Mesendoderm (in vitro differentiated cells): ENCODE data around the gene CD86.

Experiments
- DNase-seq: peaks from one replicate; pipeline ENCODE4 v3.0.0; 2013
- H2AK5ac ChIP-seq: 2 replicates; pipeline ENCODE4 v1.6.1; 2013; ENCODE audit warnings: low read length, inconsistent platforms
- H2BK120ac ChIP-seq: 2 replicates; pipeline ENCODE4 v1.6.1; 2013; ENCODE audit warnings: low read depth, mild to moderate bottlenecking, low read length, moderate library complexity, mixed read lengths
- H2BK15ac ChIP-seq: replicated peaks from 2 replicates; pipeline ENCODE4 v1.6.1; 2013; ENCODE audit warnings: low read depth, mild to moderate bottlenecking, moderate library complexity
- H2BK5ac ChIP-seq: 2 replicates; pipeline ENCODE4 v1.6.1; 2013; ENCODE audit warnings: low read length, inconsistent platforms
- H3K18ac ChIP-seq: 2 replicates; pipeline ENCODE4 v1.6.1; 2013; ENCODE audit warnings: mild to moderate bottlenecking, low read length, mixed read lengths
- H3K23ac ChIP-seq: one replicate; pipeline ENCODE4 v1.6.1; 2013; ENCODE audit warnings: low read length
- H3K27ac ChIP-seq: 2 replicates; pipeline ENCODE4 v1.5.1; 2013; ENCODE audit warnings: low read depth, mild to moderate bottlenecking, inconsistent platforms, low read length, moderate library complexity
- H3K27me3 ChIP-seq: 2 replicates; pipeline ENCODE4 v1.6.1; 2013; ENCODE audit warnings: low read length, control low read depth, mild to moderate bottlenecking, inconsistent platforms; ENCODE audit not compliant: insufficient read depth, poor library complexity
- H3K36me3 ChIP-seq: 2 replicates; pipeline ENCODE4 v1.6.1; 2013; ENCODE audit warnings: low read length, inconsistent platforms; ENCODE audit not compliant: control insufficient read depth, insufficient read depth
- H3K4ac ChIP-seq: one replicate; pipeline ENCODE4 v1.6.1; 2013; ENCODE audit warnings: low read depth, mild to moderate bottlenecking, low read length, moderate library complexity
- H3K4me1 ChIP-seq: 2 replicates; pipeline ENCODE4 v1.6.1; 2013; ENCODE audit warnings: low read depth, low read length, inconsistent platforms; ENCODE audit not compliant: control insufficient read depth
- H3K4me2 ChIP-seq: 2 replicates; pipeline ENCODE4 v1.6.1; 2013; ENCODE audit warnings: low read length
- H3K4me3 ChIP-seq: 2 replicates; pipeline ENCODE4 v1.5.1; 2013; ENCODE audit warnings: mild to moderate bottlenecking, low read length
- H3K56ac ChIP-seq: one replicate; pipeline ENCODE4 v1.6.1; 2013; ENCODE audit warnings: low read length
- H3K79me1 ChIP-seq: 2 replicates; pipeline ENCODE4 v1.6.1; 2013; ENCODE audit warnings: low read length, inconsistent platforms
- H3K79me2 ChIP-seq: 2 replicates; pipeline ENCODE4 v1.6.1; 2013; ENCODE audit warnings: mild to moderate bottlenecking, low read length; ENCODE audit not compliant: control insufficient read depth, insufficient read depth
- H3K9ac ChIP-seq: 2 replicates; pipeline ENCODE4 v1.6.1; 2013; ENCODE audit warnings: low read length, inconsistent platforms
- H4K5ac ChIP-seq: one replicate; pipeline ENCODE4 v1.6.1; 2013; ENCODE audit warnings: low read length
- H4K8ac ChIP-seq: one replicate; pipeline ENCODE4 v1.6.1; 2013; ENCODE audit warnings: low read depth, mild to moderate bottlenecking, control low read depth, low read length, moderate library complexity
- WGBS: extraction: QIAGEN DNeasy Blood & Tissue Kit; methylation state at CpG from one replicate; pipeline ENCODE4 v1.1.7; 2013; ENCODE audit warnings: low lambda C conversion rate, missing lambda C conversion rate; ENCODE audit not compliant: insufficient coverage; ENCODE audit errors: extremely low coverage; 5-methylcytosine and 5-hydroxymethylcytosine counted together

Gene CD86

DNA sequence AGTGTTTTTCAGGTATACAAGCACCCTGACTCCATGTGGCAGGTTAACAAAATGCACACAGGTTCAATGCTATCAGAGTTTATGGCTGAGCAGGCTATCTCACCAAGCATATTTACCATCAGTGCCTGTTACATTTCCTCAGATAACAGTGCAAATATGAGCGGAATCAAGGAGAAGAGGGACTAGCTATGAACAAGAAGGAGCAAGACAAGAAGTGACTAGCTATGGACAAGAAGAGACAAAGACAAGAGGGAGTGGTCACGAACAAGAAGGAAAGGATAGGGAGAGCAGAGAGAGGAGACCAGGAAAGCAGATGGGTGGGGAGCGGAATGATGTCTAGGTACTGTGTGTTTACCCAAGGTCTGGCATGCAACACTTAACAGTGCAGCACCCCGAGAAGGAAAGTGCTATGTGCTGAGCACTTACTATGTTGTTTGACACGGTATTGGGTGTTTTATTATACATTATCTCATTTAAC is 41.7 kb upstream of the CD86 start:
- Histone ChIP-seq H2BK15ac (no peak overlapping the region), H3K4ac (no peak overlapping the region), H3K79me2 (no peaks in the 10 kb centered on the region), H3K4me1 (peaks cover 17% of the 10 kb centered on the region), H4K8ac (no peak overlapping the region), H2BK5ac (no peak overlapping the region), H3K18ac (no peak overlapping the region), H3K4me2 (no peak overlapping the region), H3K27me3 (no peaks in the 10 kb centered on the region), H3K56ac (peak overlapping the region; percentile 18), H3K4me3 (no peak overlapping the region), H2BK120ac (no peak overlapping the region), H3K27ac (no peak overlapping the region), H2AK5ac (no peak overlapping the region), H3K23ac (no peak overlapping the region), H3K79me1 (no peaks in the 10 kb centered on the region), H3K36me3 (no peaks in the 10 kb centered on the region), H3K9ac (no peak overlapping the region), H4K5ac (no peak overlapping the region)
- no peak for DNase-seq
- WGBS, result no CpG with 5 or more reads among the region's 5 CpGs

DNA sequence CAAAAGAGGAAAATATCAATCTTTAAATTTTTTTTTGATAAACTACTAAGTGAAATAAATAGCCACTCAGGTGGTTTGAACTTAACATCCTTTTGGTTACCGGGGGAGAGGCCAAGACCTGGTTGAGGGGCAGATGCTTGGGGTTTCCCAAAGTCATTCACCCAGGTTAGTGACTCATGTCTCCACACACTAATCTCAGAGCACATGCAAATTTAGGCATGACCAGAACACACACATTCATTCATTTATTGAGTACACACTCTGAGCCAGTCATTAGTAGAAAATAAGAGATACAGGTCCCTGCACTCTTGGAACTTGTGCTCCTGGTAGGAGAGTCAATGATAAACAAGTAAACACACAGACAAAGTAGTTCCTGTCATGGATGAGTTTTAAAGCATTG is 40.4 kb upstream of the CD86 start:
- no peak overlapping the region for H4K8ac ChIP-seq
- no peak overlapping the region for H2BK120ac ChIP-seq
- peaks cover 15% of the 10 kb centered on the region for H3K4me1 ChIP-seq
- H3K27me3 ChIP-seq, result no peaks in the 10 kb centered on the region
- no peak overlapping the region for H3K4me3 ChIP-seq
- no CpG with 5 or more reads among the region's 1 CpG for WGBS
- no peak overlapping the region for H2BK5ac ChIP-seq
- no peak overlapping the region for H4K5ac ChIP-seq
- H2BK15ac ChIP-seq, result no peak overlapping the region
- H3K18ac ChIP-seq, result no peak overlapping the region
- no peak overlapping the region for H3K4ac ChIP-seq
- H3K27ac ChIP-seq, result no peak overlapping the region
- no peaks in the 10 kb centered on the region for H3K36me3 ChIP-seq
- no peak overlapping the region for H3K9ac ChIP-seq
- no peak overlapping the region for H2AK5ac ChIP-seq
- no peak overlapping the region for H3K56ac ChIP-seq
- H3K23ac ChIP-seq, result no peak overlapping the region
- DNase-seq, result no peak
- H3K79me1 ChIP-seq, result no peaks in the 10 kb centered on the region
- no peaks in the 10 kb centered on the region for H3K79me2 ChIP-seq
- H3K4me2 ChIP-seq, result no peak overlapping the region

DNA sequence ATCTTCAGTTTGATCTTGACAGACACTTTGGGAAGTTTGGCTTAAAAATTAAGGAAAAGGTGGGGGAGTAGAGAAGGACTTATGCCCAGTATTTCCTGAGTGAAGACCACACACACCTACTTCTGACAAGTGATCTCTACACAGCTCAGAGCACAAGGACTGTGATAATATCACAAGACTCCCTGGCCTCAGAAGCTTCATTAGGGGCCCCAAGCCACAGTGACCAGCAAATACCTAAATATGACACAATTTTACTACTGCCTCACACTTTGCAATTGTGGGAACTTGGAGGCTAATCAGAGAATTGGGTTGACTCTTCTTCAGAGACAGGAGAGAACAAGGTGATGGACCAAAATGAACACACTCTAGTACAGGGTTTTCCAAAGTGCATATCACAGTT is 35.7 kb upstream of the CD86 start:
- Histone ChIP-seq H3K56ac (no peak overlapping the region), H3K9ac (no peak overlapping the region)
- DNase-seq, result no peak

GRCh38 chr3:122021037-122021436 is 34.1 kb upstream of the CD86 start:
- no peak overlapping the region for H2AK5ac ChIP-seq

More for the DNA sequence above, 35.7 kb upstream of the CD86 start:
- H4K5ac ChIP-seq, result no peak overlapping the region
- H3K79me2 ChIP-seq, result no peaks in the 10 kb centered on the region
- H3K4me1 ChIP-seq, result no peaks in the 10 kb centered on the region
- no peak overlapping the region for H3K23ac ChIP-seq
- H3K36me3 ChIP-seq, result no peaks in the 10 kb centered on the region
- no peak overlapping the region for H4K8ac ChIP-seq
- no peak overlapping the region for H2BK120ac ChIP-seq
- no peak overlapping the region for H2AK5ac ChIP-seq
- H3K27ac ChIP-seq, result no peak overlapping the region
- H3K4me3 ChIP-seq, result no peak overlapping the region
- H2BK5ac ChIP-seq, result no peak overlapping the region
- no peak overlapping the region for H3K18ac ChIP-seq
- no peak overlapping the region for H3K4me2 ChIP-seq
- H3K4ac ChIP-seq, result no peak overlapping the region
- H3K79me1 ChIP-seq, result no peaks in the 10 kb centered on the region
- H3K27me3 ChIP-seq, result no peaks in the 10 kb centered on the region
- no peak overlapping the region for H2BK15ac ChIP-seq

DNA sequence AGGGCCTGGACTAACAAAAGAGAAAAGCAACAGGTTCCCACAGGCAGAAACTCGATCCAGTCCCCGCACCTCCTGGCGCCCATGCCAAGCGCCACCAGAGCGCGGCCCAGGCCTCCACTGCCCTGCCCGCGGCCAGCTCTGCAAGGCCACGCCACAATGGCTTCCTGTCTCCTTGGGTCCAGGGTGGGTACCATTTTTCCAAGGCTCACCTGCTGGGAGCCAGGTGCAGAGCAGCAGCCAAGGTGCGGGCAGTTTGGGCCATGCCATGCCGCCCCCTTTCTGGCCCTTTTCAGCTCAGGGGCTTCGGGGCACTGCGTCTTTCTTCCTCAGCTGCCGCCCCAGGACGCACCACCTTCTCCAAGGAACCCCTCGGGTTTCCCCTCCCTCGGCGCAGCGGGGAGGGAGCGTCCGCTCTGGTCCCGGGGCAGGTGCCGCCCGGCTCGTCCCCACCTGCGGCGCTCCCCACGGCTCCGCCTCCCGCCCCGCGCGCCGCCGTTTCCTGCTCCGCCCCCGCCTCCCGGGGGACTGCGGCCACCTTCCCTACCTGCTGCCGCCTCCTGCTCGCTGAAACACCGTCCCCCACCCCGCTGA is 33.3 kb upstream of the CD86 start, which contains the start of gene ILDR1:
TSS of gene ILDR1 (minus strand) at position 437 of the 591 bp plus-strand sequence. CDS start at position 267, 170 bp downstream.
- Histone ChIP-seq H4K8ac (peak within 1 kb of the TSS; percentile 29), H2BK5ac (no peak within 1 kb of the TSS), H3K4ac (no peak within 1 kb of the TSS), H3K9ac (peak within 1 kb of the TSS; percentile 47), H2BK120ac (no peak within 1 kb of the TSS), H3K23ac (no peak within 1 kb of the TSS), H3K56ac (peak within 1 kb of the TSS; percentile 69), H3K36me3 (no peaks in the 10 kb centered on the region), H2AK5ac (no peak within 1 kb of the TSS), H3K4me2 (peak within 1 kb of the TSS; percentile 70), H4K5ac (no peak within 1 kb of the TSS), H3K4me1 (no peaks in the 10 kb centered on the region), H3K79me1 (no peaks in the 10 kb centered on the region), H3K27ac (no peak within 1 kb of the TSS), H3K79me2 (no peaks in the 10 kb centered on the region), H3K27me3 (no peaks in the 10 kb centered on the region), H2BK15ac (no peak within 1 kb of the TSS), H3K4me3 (peak within 1 kb of the TSS; percentile 42), H3K18ac (no peak within 1 kb of the TSS)
- no CpG with 5 or more reads among the region's 43 CpGs for WGBS
- DNase-seq, result no peak

More at GRCh38 chr3:122021037-122021436, 34.1 kb upstream of the CD86 start:
- Histone ChIP-seq H3K27ac (no peak overlapping the region), H3K9ac (no peak overlapping the region), H3K4me2 (no peak overlapping the region), H4K8ac (no peak overlapping the region), H2BK15ac (no peak overlapping the region), H3K18ac (no peak overlapping the region), H3K36me3 (no peaks in the 10 kb centered on the region), H2BK5ac (no peak overlapping the region), H3K79me1 (no peaks in the 10 kb centered on the region), H2BK120ac (no peak overlapping the region), H3K56ac (no peak overlapping the region), H3K79me2 (no peaks in the 10 kb centered on the region), H4K5ac (no peak overlapping the region), H3K4me3 (no peak overlapping the region), H3K4me1 (no peaks in the 10 kb centered on the region), H3K23ac (no peak overlapping the region), H3K4ac (no peak overlapping the region), H3K27me3 (no peaks in the 10 kb centered on the region)
- no CpG with 5 or more reads among the region's 1 CpG for WGBS
- DNase-seq, result no peak

DNA sequence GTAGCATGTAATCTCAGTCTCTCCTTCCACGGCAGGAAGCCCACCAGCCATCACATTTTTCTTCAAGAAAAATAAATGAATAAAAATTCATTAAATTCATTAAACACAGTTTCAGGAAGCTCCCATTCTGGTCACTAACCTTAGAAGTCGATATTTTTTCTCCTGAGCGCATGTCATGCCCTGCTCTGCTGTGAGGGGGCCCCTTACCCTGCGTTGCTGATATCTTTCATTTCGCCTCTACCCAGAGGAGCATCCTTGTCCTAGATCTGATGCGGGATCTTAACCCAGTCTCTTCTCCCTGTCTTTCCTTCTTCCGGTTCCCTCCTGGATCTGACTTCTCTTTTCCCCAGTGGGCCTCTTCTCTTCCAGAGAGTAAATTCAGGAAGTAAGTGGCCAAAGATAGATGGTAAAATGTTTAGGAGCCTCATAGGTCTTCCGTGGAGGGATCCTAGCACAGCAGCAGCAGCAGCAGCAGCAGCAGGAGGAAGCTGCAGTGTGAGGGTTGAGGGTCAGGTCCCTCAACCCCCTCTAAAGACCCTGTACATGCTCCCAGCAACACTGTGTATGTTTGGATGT is 31.7 kb upstream of the CD86 start:
- H4K8ac ChIP-seq, result no peak overlapping the region
- no peak for DNase-seq
- no peak overlapping the region for H3K27ac ChIP-seq
- no peaks in the 10 kb centered on the region for H3K79me1 ChIP-seq
- no peak overlapping the region for H3K4me2 ChIP-seq
- no peaks in the 10 kb centered on the region for H3K36me3 ChIP-seq
- H2AK5ac ChIP-seq, result no peak overlapping the region
- no peak overlapping the region for H2BK5ac ChIP-seq
- no peak overlapping the region for H2BK15ac ChIP-seq
- H4K5ac ChIP-seq, result no peak overlapping the region
- H3K4me3 ChIP-seq, result no peak overlapping the region
- H3K4ac ChIP-seq, result no peak overlapping the region
- H3K79me2 ChIP-seq, result no peaks in the 10 kb centered on the region
- H3K9ac ChIP-seq, result no peak overlapping the region
- no CpG with 5 or more reads among the region's 8 CpGs for WGBS
- H3K27me3 ChIP-seq, result no peaks in the 10 kb centered on the region
- H3K4me1 ChIP-seq, result no peaks in the 10 kb centered on the region
- no peak overlapping the region for H3K18ac ChIP-seq
- H2BK120ac ChIP-seq, result no peak overlapping the region
- H3K56ac ChIP-seq, result no peak overlapping the region
- H3K23ac ChIP-seq, result no peak overlapping the region
